Karpas-422 (cell line): ENCODE measurements around the gene KHDC4. TPM values are rescaled to one million over a fixed set of nuclear protein-coding genes. Genes with fewer than 3 reads are reported as not detected.
"Not testable (repeated sequence)": the region's sequence is repeated elsewhere in the genome, so short reads cannot be mapped to it uniquely, and the experiment has no call there.

Experiments used
- DNase-seq: peaks from one replicate; pipeline ENCODE4 v3.0.0-alpha.2; 2015
- H2AFZ ChIP-seq: fragments of 200-600 bp; sonication (generic); 2 replicates; pipeline ENCODE4 v1.6.1; 2014; ENCODE audit warnings: antibody characterized with exemption, low read length, mixed read lengths
- H3K27ac ChIP-seq: fragments of 200-600 bp; sonication (generic); 2 replicates; pipeline ENCODE4 v1.5.1; 2014; ENCODE audit warnings: mild to moderate bottlenecking, low read length, moderate library complexity
- H3K27me3 ChIP-seq: fragments of 200-600 bp; sonication (generic); 2 replicates; pipeline ENCODE4 v1.6.1; 2014; ENCODE audit warnings: low read length, mixed read lengths
- H3K36me3 ChIP-seq: fragments of 200-600 bp; sonication (generic); 2 replicates; pipeline ENCODE4 v1.6.1; 2014; ENCODE audit warnings: low read length, mixed read lengths; ENCODE audit not compliant: insufficient read depth
- H3K4me1 ChIP-seq: fragments of 200-600 bp; sonication (generic); 2 replicates; pipeline ENCODE4 v1.6.1; 2014; ENCODE audit warnings: mild to moderate bottlenecking, low read length, mixed read lengths
- H3K4me2 ChIP-seq: fragments of 200-600 bp; sonication (generic); 2 replicates; pipeline ENCODE4 v1.6.1; 2014; ENCODE audit warnings: low read length, low read depth, mild to moderate bottlenecking; ENCODE audit not compliant: poor library complexity, severe bottlenecking
- H3K4me3 ChIP-seq: fragments of 200-600 bp; sonication (generic); 2 replicates; pipeline ENCODE4 v1.5.1; 2014; ENCODE audit warnings: mild to moderate bottlenecking, antibody characterized with exemption, low read length, mixed read lengths
- H3K79me2 ChIP-seq: fragments of 200-600 bp; sonication (generic); 2 replicates; pipeline ENCODE4 v1.6.1; 2014; ENCODE audit warnings: mild to moderate bottlenecking, low read length, mixed read lengths
- H3K9ac ChIP-seq: fragments of 200-600 bp; sonication (generic); 2 replicates; pipeline ENCODE4 v1.6.0; 2014; ENCODE audit warnings: low read length
- H3K9me2 ChIP-seq: fragments of 200-600 bp; sonication (generic), shearing (Covaris generic); replicated peaks from 2 replicates; pipeline ENCODE4 v1.6.0; 2014; ENCODE audit warnings: mild to moderate bottlenecking, low read length, moderate library complexity; ENCODE audit not compliant: insufficient read depth
- H3K9me3 ChIP-seq: fragments of 300-700, 200-600 bp; sonication (generic); 2 replicates; pipeline ENCODE4 v1.6.1; 2014; ENCODE audit warnings: low read length, mixed read lengths
- H4K20me1 ChIP-seq: fragments of 200-600 bp; sonication (generic); 2 replicates; pipeline ENCODE4 v1.6.1; 2014; ENCODE audit warnings: mild to moderate bottlenecking, antibody characterized with exemption, low read length, low read depth; ENCODE audit not compliant: insufficient read depth
- total RNA-seq: library from RNA; depleted of rRNA; stranded (reverse); fragments of >200 nt; shearing (Covaris generic); gene quantifications from 2 replicates; pipeline ENCODE4 v1.2.3, GENCODE V29; 2014; ENCODE audit warnings: low replicate concordance

Gene KHDC4
- total RNA-seq, 1 experiment from 2014 or later = 63.2 TPM

GRCh38 chr1:155932081-155932480, 2.1 kb downstream of the KHDC4 start:
- Histone ChIP-seq H3K9ac (no peak overlapping the region), H3K4me3 (no peak overlapping the region), H3K27ac (no peak overlapping the region), H3K4me2 (peak overlapping the region; percentile 68), H3K4me1 (peaks cover 35% of the 10 kb centered on the region), H3K79me2 (peaks cover 54% of the 10 kb centered on the region), H3K27me3 (no peaks in the 10 kb centered on the region), H3K9me3 (no peaks in the 10 kb centered on the region), H3K9me2 (no peaks in the 10 kb centered on the region), H2AFZ (no peak overlapping the region), H4K20me1 (peaks cover 16% of the 10 kb centered on the region), H3K36me3 (peaks cover 45% of the 10 kb centered on the region)
- DNase-seq = no peak

DNA sequence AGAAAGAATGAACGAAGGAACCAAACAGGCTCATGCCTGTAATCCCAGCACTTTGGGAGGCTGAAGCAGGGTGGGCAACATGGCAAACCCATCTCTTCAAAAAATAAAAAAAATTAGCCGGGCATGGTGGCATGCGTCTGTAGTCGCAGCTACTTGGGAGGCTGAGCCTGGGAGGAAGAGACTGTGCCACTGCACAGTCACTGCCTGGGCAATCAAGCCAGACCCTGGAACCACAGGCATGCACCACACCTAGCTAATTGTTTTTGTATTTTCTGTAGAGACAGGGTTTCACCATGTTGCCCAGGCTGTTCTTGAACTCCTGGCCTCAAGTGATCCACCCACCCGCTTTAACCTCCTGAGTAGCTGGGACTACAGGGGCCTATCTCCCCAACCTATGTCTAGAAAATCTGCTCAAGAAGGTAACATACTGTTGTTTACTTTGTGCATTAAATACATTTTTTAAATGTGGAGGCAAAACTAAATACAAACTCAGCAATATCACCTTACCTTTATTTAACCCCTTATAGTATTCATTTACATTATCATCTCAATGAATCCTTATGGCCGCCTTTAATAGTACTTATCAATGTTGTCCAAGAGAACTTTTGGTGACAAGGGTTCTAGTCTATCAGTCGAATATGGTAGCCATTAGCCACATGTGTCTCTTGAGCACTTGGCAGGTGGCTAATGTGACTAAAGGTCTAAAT, 2.7 kb downstream of the KHDC4 start:
- H3K9ac ChIP-seq = no peak overlapping the region
- no peak overlapping the region for H2AFZ ChIP-seq
- H3K79me2 ChIP-seq = peaks cover 60% of the 10 kb centered on the region
- DNase-seq = no peak
- H4K20me1 ChIP-seq = peaks cover 18% of the 10 kb centered on the region
- peaks cover 35% of the 10 kb centered on the region for H3K4me1 ChIP-seq
- H3K36me3 ChIP-seq = peaks cover 51% of the 10 kb centered on the region
- H3K27me3 ChIP-seq = no peaks in the 10 kb centered on the region
- H3K4me2 ChIP-seq = peak overlapping the region; percentile 68
- H3K27ac ChIP-seq = no peak overlapping the region
- H3K9me2 ChIP-seq = no peaks in the 10 kb centered on the region
- H3K9me3 ChIP-seq = no peaks in the 10 kb centered on the region
- H3K4me3 ChIP-seq = no peak overlapping the region

DNA sequence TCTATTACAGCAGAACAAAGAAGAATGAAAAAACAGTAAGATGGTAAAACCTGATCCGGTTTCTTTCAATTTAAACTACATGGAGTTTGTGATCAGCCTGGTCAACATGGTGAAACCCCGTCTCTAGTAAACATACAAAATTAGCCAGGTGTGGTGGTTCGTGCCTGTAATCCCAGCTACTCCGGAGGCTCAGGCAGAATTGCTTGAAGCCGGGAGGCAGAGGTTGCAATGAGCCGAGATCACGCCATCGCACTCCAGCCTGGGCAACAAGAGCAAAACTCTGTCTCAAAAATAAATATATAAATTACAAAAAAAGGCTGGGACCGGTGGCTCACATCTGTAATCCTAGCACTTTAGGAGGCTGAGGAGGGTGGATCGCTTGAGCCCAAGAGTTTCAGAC, 3.5 kb downstream of the KHDC4 start:
- H3K36me3 ChIP-seq = peaks cover 59% of the 10 kb centered on the region
- not testable (repeated sequence) for H3K9me3 ChIP-seq, H2AFZ ChIP-seq, H3K9me2 ChIP-seq, H3K27me3 ChIP-seq, H3K9ac ChIP-seq, H3K4me3 ChIP-seq, H3K27ac ChIP-seq, DNase-seq, H3K4me2 ChIP-seq
- peaks cover 30% of the 10 kb centered on the region for H3K4me1 ChIP-seq
- peaks cover 18% of the 10 kb centered on the region for H4K20me1 ChIP-seq
- peaks cover 61% of the 10 kb centered on the region for H3K79me2 ChIP-seq

- H3K27me3 ChIP-seq = no peaks in the 10 kb centered on the region
- H3K79me2 ChIP-seq = peaks cover 63% of the 10 kb centered on the region
- no peaks in the 10 kb centered on the region for H3K9me3 ChIP-seq
- no peak overlapping the region for H3K9ac ChIP-seq
- no peak overlapping the region for H3K4me3 ChIP-seq
- H3K4me1 ChIP-seq = peaks cover 23% of the 10 kb centered on the region
- no peak overlapping the region for H3K4me2 ChIP-seq
- H2AFZ ChIP-seq = no peak overlapping the region
- no peak overlapping the region for H3K27ac ChIP-seq
- H3K9me2 ChIP-seq = no peaks in the 10 kb centered on the region
- H4K20me1 ChIP-seq = peaks cover 18% of the 10 kb centered on the region
- DNase-seq = no peak
- H3K36me3 ChIP-seq = peaks cover 68% of the 10 kb centered on the region
These were observed 5.2 kb downstream of the KHDC4 start for GRCh38 chr1:155929057-155929456.

- H3K36me3 ChIP-seq = peaks cover 70% of the 10 kb centered on the region
- no peak for DNase-seq
- H3K9me2 ChIP-seq = no peaks in the 10 kb centered on the region
- no peaks in the 10 kb centered on the region for H3K9me3 ChIP-seq
- no peak overlapping the region for H3K27ac ChIP-seq
- peaks cover 46% of the 10 kb centered on the region for H3K79me2 ChIP-seq
- no peak overlapping the region for H3K9ac ChIP-seq
- no peaks in the 10 kb centered on the region for H3K4me1 ChIP-seq
- H3K27me3 ChIP-seq = no peaks in the 10 kb centered on the region
- H3K4me3 ChIP-seq = no peak overlapping the region
- no peak overlapping the region for H2AFZ ChIP-seq
- peaks cover 17% of the 10 kb centered on the region; the same call in 1 of the 2 replicates for H4K20me1 ChIP-seq
- H3K4me2 ChIP-seq = no peak overlapping the region
These were observed 8.7 kb downstream of the KHDC4 start for GRCh38 chr1:155925506-155925905.

DNA sequence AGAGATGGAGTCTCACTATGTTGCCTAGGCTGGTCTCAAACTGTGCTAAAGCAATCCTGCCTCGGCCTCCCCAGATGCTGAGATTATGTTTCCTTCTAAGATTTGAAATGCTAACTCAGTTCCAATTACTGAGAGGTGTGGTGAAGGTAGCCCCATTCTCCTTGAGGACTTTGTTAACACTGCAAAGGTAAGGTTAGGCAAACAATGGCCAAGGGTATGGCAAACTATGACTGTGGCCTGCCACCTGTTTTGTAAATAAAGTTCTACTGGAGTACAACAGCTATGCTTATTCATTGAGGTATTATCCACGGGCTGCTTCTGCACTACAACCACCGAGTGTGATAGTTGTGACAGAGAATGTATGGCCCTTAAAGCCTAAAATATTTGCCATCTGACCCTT, 13.5 kb downstream of the KHDC4 start:
- Histone ChIP-seq H3K36me3 (peaks cover 69% of the 10 kb centered on the region), H3K79me2 (peaks cover 23% of the 10 kb centered on the region), H4K20me1 (0 out of 2 replicates have a peak, but pooled peaks cover 12% of the 10 kb centered on the region)

GRCh38 chr1:155919801-155920200, 14.4 kb downstream of the KHDC4 start:
- Histone ChIP-seq H3K9ac (no peak overlapping the region), H3K27ac (no peak overlapping the region), H3K4me2 (no peak overlapping the region), H3K9me3 (no peaks in the 10 kb centered on the region), H2AFZ (no peak overlapping the region), H3K4me1 (no peaks in the 10 kb centered on the region), H3K27me3 (no peaks in the 10 kb centered on the region), H3K79me2 (peaks cover 20% of the 10 kb centered on the region), H3K36me3 (peaks cover 67% of the 10 kb centered on the region), H3K4me3 (no peak overlapping the region), H3K9me2 (no peaks in the 10 kb centered on the region), H4K20me1 (0 out of 2 replicates have a peak, but pooled peaks cover 12% of the 10 kb centered on the region)
- no peak for DNase-seq

More for the DNA sequence above, 13.5 kb downstream of the KHDC4 start:
- Histone ChIP-seq H3K4me1 (no peaks in the 10 kb centered on the region), H3K4me3 (no peak overlapping the region), H3K9me2 (no peaks in the 10 kb centered on the region), H3K9ac (no peak overlapping the region), H2AFZ (no peak overlapping the region), H3K4me2 (no peak overlapping the region), H3K27ac (no peak overlapping the region), H3K9me3 (no peaks in the 10 kb centered on the region), H3K27me3 (no peaks in the 10 kb centered on the region)
- DNase-seq = no peak

DNA sequence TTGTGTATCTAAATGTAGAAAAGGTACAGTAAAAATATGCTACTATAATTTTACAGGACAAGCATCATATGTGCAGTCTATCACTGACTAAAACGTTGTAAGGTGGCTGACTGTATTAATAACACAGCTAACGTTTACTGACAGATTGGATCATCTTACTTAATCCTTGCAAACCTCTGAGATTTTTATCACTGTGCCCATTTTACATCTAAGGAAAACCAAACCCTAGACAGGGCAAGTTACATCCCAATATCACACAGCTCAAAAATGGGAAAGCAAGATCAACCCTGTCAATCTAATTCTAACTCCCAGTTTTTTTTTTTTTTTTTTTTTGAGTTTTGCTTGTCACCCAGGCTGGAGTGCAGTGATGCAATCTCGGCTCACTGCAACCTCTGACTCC, 15.6 kb downstream of the KHDC4 start:
- no peaks in the 10 kb centered on the region for H3K27me3 ChIP-seq
- H3K4me2 ChIP-seq = no peak overlapping the region
- no peak for DNase-seq
- peaks cover 20% of the 10 kb centered on the region for H3K79me2 ChIP-seq
- no peaks in the 10 kb centered on the region for H3K9me2 ChIP-seq
- no peak overlapping the region for H3K9ac ChIP-seq
- H3K9me3 ChIP-seq = no peaks in the 10 kb centered on the region
- H4K20me1 ChIP-seq = 0 out of 2 replicates have a peak, but pooled peaks cover 12% of the 10 kb centered on the region
- H3K4me1 ChIP-seq = no peaks in the 10 kb centered on the region
- no peak overlapping the region for H3K27ac ChIP-seq
- no peak overlapping the region for H2AFZ ChIP-seq
- no peak overlapping the region for H3K4me3 ChIP-seq
- peaks cover 74% of the 10 kb centered on the region for H3K36me3 ChIP-seq
